ENCODE data around the gene BRD7. TPM values are rescaled to one million over a fixed set of nuclear protein-coding genes. Genes with fewer than 3 reads are reported as not detected.

Gene BRD7
- total RNA-seq, 1 experiment from 2014 or later: 122 TPM

GRCh38 chr16:50334106-50334975 is 34.4 kb downstream of the BRD7 start:
- no peak for ATAC-seq
- ChIA-PET CTCF (no interaction called here), POLR2A (no interaction called here)
- Mint-ChIP-seq H3K27me3 (ENCODE audit: low read depth) (no peaks in the 10 kb centered on the region), H3K4me1 (no peaks in the 10 kb centered on the region), H3K4me3 (no peak overlapping the region), H3K36me3 (peaks cover 38% of the 10 kb centered on the region), H3K9me3 (0 out of 2 replicates have a peak, but pooled peaks cover 3% of the 10 kb centered on the region), H3K27ac (no peak overlapping the region)
- no peak for DNase-seq (ENCODE audit: low spot score)
- TF ChIP-seq ZNF423 (CRISPR knock-in tag; IDR thresholded peaks at IDR 0.05) (no peak), ZBTB21 (CRISPR knock-in tag; IDR thresholded peaks at IDR 0.05; ENCODE audit: borderline replicate concordance) (no peak), JAZF1 (CRISPR knock-in tag; IDR thresholded peaks at IDR 0.05) (no peak), GRHL2 (CRISPR knock-in tag; IDR thresholded peaks at IDR 0.05; ENCODE audit: insufficient replicate concordance, severe bottlenecking) (no peak), TEAD4 (CRISPR knock-in tag; IDR thresholded peaks at IDR 0.05) (no peak), TEAD1 (CRISPR knock-in tag; IDR thresholded peaks at IDR 0.05) (no peak), GTF2I (CRISPR knock-in tag; conservative IDR thresholded peaks at IDR 0.05) (no peak), ZNF232 (CRISPR knock-in tag; IDR thresholded peaks at IDR 0.05) (no peak), RORB (CRISPR knock-in tag; IDR thresholded peaks at IDR 0.05) (no peak), NFYB (CRISPR knock-in tag; conservative IDR thresholded peaks at IDR 0.05; ENCODE audit: low read depth) (no peak), FOXP1 (CRISPR knock-in tag; IDR thresholded peaks at IDR 0.05; ENCODE audit: borderline replicate concordance) (no peak), ETV6 (CRISPR knock-in tag; IDR thresholded peaks at IDR 0.05) (no peak), NR1H2 (CRISPR knock-in tag; IDR thresholded peaks at IDR 0.05) (no peak), ZNF396 (CRISPR knock-in tag; IDR thresholded peaks at IDR 0.05; ENCODE audit: borderline replicate concordance) (no peak), RELA (CRISPR knock-in tag; IDR thresholded peaks at IDR 0.05; ENCODE audit: borderline replicate concordance) (no peak)
- TF ChIP-seq, protein P1, sequence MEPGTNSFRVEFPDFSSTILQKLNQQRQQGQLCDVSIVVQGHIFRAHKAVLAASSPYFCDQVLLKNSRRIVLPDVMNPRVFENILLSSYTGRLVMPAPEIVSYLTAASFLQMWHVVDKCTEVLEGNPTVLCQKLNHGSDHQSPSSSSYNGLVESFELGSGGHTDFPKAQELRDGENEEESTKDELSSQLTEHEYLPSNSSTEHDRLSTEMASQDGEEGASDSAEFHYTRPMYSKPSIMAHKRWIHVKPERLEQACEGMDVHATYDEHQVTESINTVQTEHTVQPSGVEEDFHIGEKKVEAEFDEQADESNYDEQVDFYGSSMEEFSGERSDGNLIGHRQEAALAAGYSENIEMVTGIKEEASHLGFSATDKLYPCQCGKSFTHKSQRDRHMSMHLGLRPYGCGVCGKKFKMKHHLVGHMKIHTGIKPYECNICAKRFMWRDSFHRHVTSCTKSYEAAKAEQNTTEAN (CRISPR knock-in tag; IDR thresholded peaks at IDR 0.05): no peak
- TF ChIP-seq, protein P2, sequence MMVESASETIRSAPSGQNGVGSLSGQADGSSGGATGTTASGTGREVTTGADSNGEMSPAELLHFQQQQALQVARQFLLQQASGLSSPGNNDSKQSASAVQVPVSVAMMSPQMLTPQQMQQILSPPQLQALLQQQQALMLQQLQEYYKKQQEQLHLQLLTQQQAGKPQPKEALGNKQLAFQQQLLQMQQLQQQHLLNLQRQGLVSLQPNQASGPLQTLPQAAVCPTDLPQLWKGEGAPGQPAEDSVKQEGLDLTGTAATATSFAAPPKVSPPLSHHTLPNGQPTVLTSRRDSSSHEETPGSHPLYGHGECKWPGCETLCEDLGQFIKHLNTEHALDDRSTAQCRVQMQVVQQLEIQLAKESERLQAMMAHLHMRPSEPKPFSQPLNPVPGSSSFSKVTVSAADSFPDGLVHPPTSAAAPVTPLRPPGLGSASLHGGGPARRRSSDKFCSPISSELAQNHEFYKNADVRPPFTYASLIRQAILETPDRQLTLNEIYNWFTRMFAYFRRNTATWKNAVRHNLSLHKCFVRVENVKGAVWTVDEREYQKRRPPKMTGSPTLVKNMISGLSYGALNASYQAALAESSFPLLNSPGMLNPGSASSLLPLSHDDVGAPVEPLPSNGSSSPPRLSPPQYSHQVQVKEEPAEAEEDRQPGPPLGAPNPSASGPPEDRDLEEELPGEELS (CRISPR knock-in tag; IDR thresholded peaks at IDR 0.05): no peak

GRCh38 chr16:50332599-50332998 is 36.2 kb downstream of the BRD7 start:
- H3K4me3 Mint-ChIP-seq: no peak overlapping the region
- ChIA-PET CTCF (no interaction called here), POLR2A (no interaction called here)
- peaks cover 34% of the 10 kb centered on the region for H3K36me3 Mint-ChIP-seq
- ATAC-seq (no peak), DNase-seq (ENCODE audit: low spot score) (no peak)
- H3K27me3 Mint-ChIP-seq (ENCODE audit: low read depth): no peaks in the 10 kb centered on the region
- 0 out of 2 replicates have a peak, but pooled peaks cover 3% of the 10 kb centered on the region for H3K9me3 Mint-ChIP-seq
- TF ChIP-seq ZNF281 (CRISPR knock-in tag; IDR thresholded peaks at IDR 0.05): no peak
- no peak for TF ChIP-seq SP1 (CRISPR knock-in tag; conservative IDR thresholded peaks at IDR 0.05)
- TF ChIP-seq MYBL2 (CRISPR knock-in tag; IDR thresholded peaks at IDR 0.05): no peak
- H3K4me1 Mint-ChIP-seq: no peaks in the 10 kb centered on the region
- H3K27ac Mint-ChIP-seq: no peak overlapping the region
